GM18868 (cell line): ENCODE measurements around the gene GAS6.
"Not testable (repeated sequence)": the region's sequence is repeated elsewhere in the genome, so short reads cannot be mapped to it uniquely, and the experiment has no call there.

Experiments used
- ATAC-seq: cut with Tn5 transposase; IDR thresholded peaks from one replicate; pipeline ENCODE4 v1.9.1; 2021; ENCODE audit warnings: mild to moderate bottlenecking, moderate library complexity; ENCODE audit not compliant: unreplicated experiment

Gene GAS6

GRCh38 chr13:113794764-113795173, 69.1 kb downstream of the GAS6 start:
- ATAC-seq, result no peak

- ATAC-seq, result no peak
These were observed 69.8 kb downstream of the GAS6 start for GRCh38 chr13:113794086-113794485.

- ATAC-seq, result no peak
These were observed 70.2 kb downstream of the GAS6 start for GRCh38 chr13:113793718-113794085.

- ATAC-seq, result no peak
These were observed 70.8 kb downstream of the GAS6 start for GRCh38 chr13:113792886-113793717.

GRCh38 chr13:113792236-113792770, 71.6 kb downstream of the GAS6 start:
- no peak for ATAC-seq

- no peak for ATAC-seq
These were observed 72.1 kb downstream of the GAS6 start for GRCh38 chr13:113791761-113792160.

GRCh38 chr13:113791226-113791625, 72.7 kb downstream of the GAS6 start:
- ATAC-seq, result no peak

- not testable (repeated sequence) for ATAC-seq
These were observed 73.9 kb downstream of the GAS6 start for GRCh38 chr13:113789931-113790330.

GRCh38 chr13:113789167-113789566, 74.7 kb downstream of the GAS6 start:
- ATAC-seq, result no peak

- no peak for ATAC-seq
These were observed 75.3 kb downstream of the GAS6 start for GRCh38 chr13:113788413-113789135.

- ATAC-seq, result no peak
These were observed 76.2 kb downstream of the GAS6 start for GRCh38 chr13:113787694-113788093.

GRCh38 chr13:113786262-113786841, 77.5 kb downstream of the GAS6 start:
- ATAC-seq, result no peak

GRCh38 chr13:113785051-113786010, 78.5 kb downstream of the GAS6 start:
- no peak for ATAC-seq

- no peak for ATAC-seq
These were observed 79.2 kb downstream of the GAS6 start for GRCh38 chr13:113784645-113785024.

- ATAC-seq, result no peak
These were observed 79.8 kb downstream of the GAS6 start for GRCh38 chr13:113783966-113784644.

- ATAC-seq, result no peak
These were observed 80.5 kb downstream of the GAS6 start for GRCh38 chr13:113783200-113783881.

GRCh38 chr13:113782472-113782871, 81.4 kb downstream of the GAS6 start:
- ATAC-seq, result no peak

GRCh38 chr13:113781571-113781970, 82.3 kb downstream of the GAS6 start:
- no peak for ATAC-seq
